Breast epithelium (tissue), 4 donors: Measurements from ENCODE around the gene TSHZ1. TPM values are rescaled to one million over a fixed set of nuclear protein-coding genes. Genes with fewer than 3 reads are reported as not detected.

Source experiments
- DNase-seq, 2 donors: peaks; one replicate each; pipeline ENCODE4 v3.0.0-alpha.2; 2019; ENCODE audit warnings: low spot score in 2 of 2
- H3K27ac ChIP-seq, 2 donors: fragments of 200-600 bp; sonication (generic) in 1 of 2; one replicate each; pipeline ENCODE4 v1.5.1; 2016 to 2019; ENCODE audit warnings: mild to moderate bottlenecking in 1 of 2
- H3K27me3 ChIP-seq, 2 donors: fragments of 200-600 bp; sonication (generic) in 1 of 2; one replicate each; pipeline versions ENCODE4 v1.5.1 to v1.6.0; 2017 to 2019; ENCODE audit warnings: control low read depth in 1 of 2, mild to moderate bottlenecking in 1 of 2
- H3K36me3 ChIP-seq: fragments of 200-600 bp; one replicate; pipeline ENCODE4 v1.5.1; 2019
- H3K4me1 ChIP-seq, 2 donors: fragments of 200-600 bp; sonication (generic); one replicate each; pipeline ENCODE4 v1.5.1; 2016 to 2019; ENCODE audit warnings: control low read depth in 1 of 2
- H3K4me3 ChIP-seq, 3 donors: fragments of 200-600 bp; sonication (generic); 1 replicate in 2 of 3; 2 replicates in 1 of 3; pipeline ENCODE4 v1.5.1; 2016 to 2019; ENCODE audit warnings: mild to moderate bottlenecking in 3 of 3, moderate library complexity in 2 of 3
- H3K9me3 ChIP-seq, 2 donors: fragments of 200-600 bp; sonication (generic) in 1 of 2; one replicate each; pipeline ENCODE4 v1.5.1; 2016 to 2019; ENCODE audit warnings: control low read depth in 1 of 2
- CTCF ChIP-seq, 3 donors: fragments of 450-650 bp; IDR thresholded peaks; one replicate each; pipeline ENCODE4 v1.5.1; 2016 to 2017; ENCODE audit warnings: antibody characterized with exemption in 3 of 3, mild to moderate bottlenecking in 3 of 3, moderate library complexity in 3 of 3
- POLR2A ChIP-seq: fragments of 450-650 bp; IDR thresholded peaks from one replicate; pipeline ENCODE4 v1.6.1; 2016; ENCODE audit warnings: antibody characterized with exemption, mild to moderate bottlenecking, moderate library complexity
- POLR2AphosphoS5 ChIP-seq, 3 donors: sonication (generic); formaldehyde crosslinking; IDR thresholded peaks; one replicate each; pipeline ENCODE4 v1.6.1; 2017; ENCODE audit warnings: antibody characterized with exemption in 3 of 3
- intact Hi-C: fragments of 100-400 bp; cut with DNase I; formaldehyde crosslinking; loops from one replicate; pipeline ENCODE4 v1.15.1; 2023; ENCODE audit warnings: low total_unique reads
- total RNA-seq, 3 donors: library from RNA; depleted of rRNA; stranded (reverse); fragments of >200 nt; gene quantifications; one replicate each; pipeline ENCODE4 v1.1.0, GENCODE V29; 2016

Gene TSHZ1
- total RNA-seq, 3 donors from 2014 or later = 12.3 to 18.3 (median 16.4) TPM

DNA sequence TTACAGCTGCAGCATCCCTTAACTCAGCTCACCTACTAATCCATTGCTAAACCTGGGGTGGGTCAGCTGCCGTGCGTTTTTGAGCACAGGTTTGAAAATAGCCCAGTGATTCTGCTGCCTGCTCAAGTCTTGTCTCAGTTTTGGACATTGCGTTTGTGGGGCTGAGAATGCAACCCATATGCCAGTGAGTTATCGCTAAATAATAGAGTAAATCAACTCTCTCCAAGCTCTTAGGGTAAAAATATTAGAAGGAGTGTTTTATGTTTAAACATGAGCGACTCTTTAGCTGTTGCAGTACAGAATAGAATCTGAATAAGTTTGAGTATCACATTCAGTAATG, 2.1 kb downstream of the TSHZ1 start:
- TF ChIP-seq POLR2A (no peak), POLR2AphosphoS5 (IDR thresholded peaks at IDR 0.05) (no peak), CTCF (IDR thresholded peaks at IDR 0.05) (no peak)
- no peaks in the 10 kb centered on the region for H3K27me3 ChIP-seq
- peak overlapping the region; percentile 80 to 93 for H3K27ac ChIP-seq
- peaks cover 0 to 3% of the 10 kb centered on the region in 2 donors for H3K4me1 ChIP-seq
- no peaks in the 10 kb centered on the region for H3K36me3 ChIP-seq
- no peak for DNase-seq
- intact Hi-C loops = no loop called here
- peak overlapping the region; percentile 82 to 93 (median 90) for H3K4me3 ChIP-seq
- H3K9me3 ChIP-seq = no peaks in the 10 kb centered on the region

DNA sequence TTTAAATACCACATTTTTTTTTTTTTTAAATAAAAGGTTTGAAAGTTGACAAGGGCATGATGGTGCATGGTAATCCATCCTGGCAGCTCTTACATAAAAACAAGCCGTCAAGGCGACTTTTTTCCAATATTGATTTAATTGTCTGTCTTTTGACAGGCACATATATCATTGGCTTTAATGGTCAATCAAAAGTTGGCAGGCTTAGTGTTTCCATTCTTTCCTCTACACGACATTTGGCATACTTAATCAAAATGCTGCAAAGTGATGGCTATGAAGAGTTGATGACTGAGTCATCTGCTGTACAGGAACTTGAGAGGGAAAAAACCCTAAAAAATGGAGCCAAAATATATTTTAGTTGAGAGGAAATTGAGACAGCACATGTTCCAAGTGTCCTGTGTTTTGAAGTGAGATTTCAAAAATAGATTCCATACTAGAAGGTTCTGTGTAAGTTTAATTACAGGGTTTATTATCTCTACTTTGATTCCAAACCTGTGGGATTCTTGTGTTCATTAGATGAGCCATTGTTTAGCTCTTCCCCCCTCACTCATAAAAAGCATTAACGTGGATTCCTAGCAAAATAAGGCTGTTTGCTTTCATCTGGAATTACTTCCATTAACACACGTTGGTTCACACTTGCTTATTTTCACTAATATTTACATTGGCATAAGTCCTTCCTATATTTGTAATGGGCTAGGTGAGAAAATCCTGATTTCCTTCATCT, 3.2 kb downstream of the TSHZ1 start:
- intact Hi-C loops = no loop called here
- no peak for DNase-seq
- H3K4me1 ChIP-seq = peaks cover 0 to 3% of the 10 kb centered on the region in 2 donors

DNA sequence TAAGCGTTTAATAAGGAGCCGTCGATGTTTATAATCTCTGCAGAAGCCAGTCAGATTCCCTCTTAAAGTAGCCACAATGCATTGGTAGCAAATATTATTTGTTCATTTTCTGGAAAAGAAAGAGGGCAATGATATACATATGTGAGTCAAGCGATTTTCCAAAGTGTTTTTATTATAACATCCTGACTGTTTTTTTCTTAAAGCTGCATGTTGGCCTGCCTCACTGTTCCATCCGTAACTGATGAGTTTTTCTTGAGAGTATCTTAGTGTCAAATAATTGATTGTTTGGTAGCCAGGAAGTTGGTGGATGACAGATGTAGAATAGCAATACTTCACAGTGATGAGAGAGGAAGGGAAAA, 3.7 kb downstream of the TSHZ1 start:
- TF ChIP-seq CTCF (IDR thresholded peaks at IDR 0.05) (no peak), POLR2AphosphoS5 (IDR thresholded peaks at IDR 0.05) (no peak)
- no peaks in the 10 kb centered on the region for H3K27me3 ChIP-seq
- peak overlapping the region in 1 of 3 donors; percentile 90 for H3K4me3 ChIP-seq
- peak overlapping the region; percentile 48 to 54 for H3K27ac ChIP-seq
- intact Hi-C loops = no loop called here
- H3K9me3 ChIP-seq = no peaks in the 10 kb centered on the region
- H3K4me1 ChIP-seq = peaks cover 0 to 3% of the 10 kb centered on the region in 2 donors
- no peak for DNase-seq
- no peaks in the 10 kb centered on the region for H3K36me3 ChIP-seq

More for the DNA sequence above, 3.2 kb downstream of the TSHZ1 start:
- TF ChIP-seq POLR2A (no peak), CTCF (IDR thresholded peaks at IDR 0.05) (no peak), POLR2AphosphoS5 (IDR thresholded peaks at IDR 0.05) (no peak)
- Histone ChIP-seq H3K4me3 (peak overlapping the region in 2 of 3 donors; percentile 90 to 93), H3K36me3 (no peaks in the 10 kb centered on the region), H3K27me3 (no peaks in the 10 kb centered on the region), H3K27ac (peak overlapping the region; percentile 54 to 93), H3K9me3 (no peaks in the 10 kb centered on the region)

DNA sequence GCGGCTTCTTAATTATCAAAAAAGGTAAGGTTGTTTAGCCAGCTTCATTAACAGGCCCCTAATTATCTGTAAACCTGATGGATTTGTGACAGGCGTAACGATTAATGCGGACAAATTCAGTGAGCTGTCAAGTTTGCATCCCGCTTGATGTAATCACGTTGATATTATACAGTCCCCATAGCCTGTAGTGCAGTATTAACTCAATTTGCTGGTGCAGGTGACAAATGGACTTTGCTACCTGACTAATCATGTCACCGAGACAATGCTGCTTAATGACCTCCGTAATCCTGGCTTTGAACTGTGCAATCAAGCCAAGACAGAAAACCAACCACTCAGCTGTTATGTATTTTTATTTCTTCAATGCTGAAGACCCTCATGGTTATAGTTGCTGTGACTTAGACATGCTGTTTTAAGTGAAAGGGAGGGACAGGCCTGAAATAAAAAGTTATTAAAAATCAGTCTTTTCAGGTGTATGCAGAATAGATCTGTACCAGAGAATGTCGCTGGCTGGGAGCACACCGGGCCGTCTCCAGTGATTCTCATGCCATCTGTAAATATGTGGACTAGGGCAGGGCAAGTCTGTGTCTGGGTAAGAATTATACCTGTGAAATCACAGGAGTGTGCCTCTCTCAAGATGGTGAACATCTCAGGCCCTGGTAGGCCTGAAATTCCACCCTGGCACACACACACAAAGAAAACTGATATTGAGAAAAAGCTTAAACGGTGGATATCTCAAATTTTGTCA, 4.3 kb downstream of the TSHZ1 start:
- H3K4me1 ChIP-seq = peaks cover 0 to 3% of the 10 kb centered on the region in 2 donors
- H3K4me3 ChIP-seq = no peak overlapping the region
- H3K27ac ChIP-seq = peak overlapping the region in 1 of 2 donors; percentile 22
- DNase-seq = no peak
- H3K9me3 ChIP-seq = no peaks in the 10 kb centered on the region
- TF ChIP-seq CTCF (IDR thresholded peaks at IDR 0.05) (no peak), POLR2A (no peak), POLR2AphosphoS5 (IDR thresholded peaks at IDR 0.05) (no peak)
- no peaks in the 10 kb centered on the region for H3K27me3 ChIP-seq
- no peaks in the 10 kb centered on the region for H3K36me3 ChIP-seq
- intact Hi-C loops = no loop called here

DNA sequence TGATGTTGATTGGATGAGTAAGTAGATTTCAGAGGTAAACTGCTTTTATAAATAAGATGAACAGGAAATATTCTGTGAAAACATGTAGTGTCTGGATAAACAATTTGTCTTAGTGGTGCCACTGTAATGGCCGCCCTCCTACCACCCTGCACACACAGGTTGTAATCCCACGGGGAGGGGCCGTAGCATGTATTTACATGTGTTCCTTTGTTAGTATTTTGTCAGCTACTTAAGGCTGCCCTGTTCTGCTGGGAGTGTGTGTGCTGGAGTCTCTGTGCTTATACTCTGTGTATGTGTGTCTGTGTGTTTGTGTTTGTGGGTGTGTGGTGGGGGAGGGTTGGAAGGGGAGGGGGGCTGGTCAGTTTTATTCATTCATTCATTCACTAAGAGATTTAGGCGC, 5.1 kb downstream of the TSHZ1 start:
- intact Hi-C loops = no loop called here
- TF ChIP-seq POLR2A (no peak), CTCF (IDR thresholded peaks at IDR 0.05) (no peak), POLR2AphosphoS5 (IDR thresholded peaks at IDR 0.05) (no peak)
- H3K27me3 ChIP-seq = no peaks in the 10 kb centered on the region
- H3K4me3 ChIP-seq = no peak overlapping the region
- peaks cover under 1 to 3% of the 10 kb centered on the region in 2 donors for H3K4me1 ChIP-seq
- no peak for DNase-seq
- H3K36me3 ChIP-seq = no peaks in the 10 kb centered on the region
- no peaks in the 10 kb centered on the region for H3K9me3 ChIP-seq
- peak overlapping the region in 1 of 2 donors; percentile 22 for H3K27ac ChIP-seq
